GM12891 (cell line): ENCODE measurements around the gene MSGN1.

Experiments
- POLR2A ChIP-seq: IDR thresholded peaks from 2 replicates; pipeline ENCODE4 v1.6.1; 2011; ENCODE audit warnings: low read depth, low read length, control low read depth
- POLR2AphosphoS5 ChIP-seq: IDR thresholded peaks from 2 replicates; pipeline ENCODE4 v1.6.1; 2011; ENCODE audit warnings: low read depth, low read length, control low read depth
- TAF1 ChIP-seq: IDR thresholded peaks from 2 replicates; pipeline ENCODE4 v1.6.1; 2011; ENCODE audit warnings: low read depth, low read length, control low read depth

GRCh38 chr2:17788773-17789172 lies 27.5 kb upstream of the MSGN1 start:
- TF ChIP-seq POLR2AphosphoS5 (no peak), POLR2A (no peak), TAF1 (no peak)
